Measurements from ENCODE around the gene ENOX1. TPM values are rescaled to one million over a fixed set of nuclear protein-coding genes. Genes with fewer than 3 reads are reported as not detected.

ENOX1 gene
- total and polyA plus RNA-seq, 2 donors (not counting 3 experiments of a cell fraction or from before 2014, with no cell fraction given), result 0.17 to 0.97 TPM

- intact Hi-C loops (cut with micrococcal nuclease), result loop anchor here (2.0 to 10.0 kb wide), 3 partner anchors 60 to 510 kb away; partner anchors contain the start of genes CCDC122 and LACC1
- Histone ChIP-seq H3K9me3 (replicated peaks; ENCODE audit: control insufficient read depth, insufficient read depth, low read length) (no peaks in the 10 kb centered on the region), H4K20me1 (replicated peaks; ENCODE audit: control insufficient read depth, extremely low read depth, insufficient read depth, low read length) (no peaks in the 10 kb centered on the region), H3K9ac (replicated peaks; ENCODE audit: extremely low read depth, insufficient read depth, low read length) (peak overlapping the region; percentile 90), H3K4me3 (replicated peaks in 1 of 3; ENCODE audit: insufficient read depth in 1 of 3, low read depth in 1 of 3, low read length in 3 of 3) (no peak overlapping the region), H3K4me2 (ENCODE audit: insufficient read depth, low read length) (no peak overlapping the region), H2AFZ (ENCODE audit: low read depth, low read length) (peak overlapping the region; percentile 30), H3K9me1 (replicated peaks; ENCODE audit: control insufficient read depth, extremely low read depth, insufficient read depth, low read length) (no peaks in the 10 kb centered on the region), H3K27me3 (ENCODE audit: control insufficient read depth in 2 of 2, insufficient read depth in 2 of 2, low read length in 2 of 2) (no peaks in the 10 kb centered on the region), H3K36me3 (ENCODE audit: control insufficient read depth in 2 of 2, extremely low read depth in 1 of 2, insufficient read depth in 2 of 2, low read length in 2 of 2) (no peaks in the 10 kb centered on the region), H3K27ac (ENCODE audit: insufficient read depth, low read depth, low read length) (peak overlapping the region; percentile 99), H3K4me1 (ENCODE audit: control insufficient read depth, extremely low read depth, insufficient read depth, low read length) (peaks cover 33% of the 10 kb centered on the region), H3K79me2 (ENCODE audit: control insufficient read depth, insufficient read depth, low read length) (no peaks in the 10 kb centered on the region)
- DNase-seq (ENCODE audit: low read depth, low spot score) (no peak), FAIRE-seq (no peak)
- TF ChIP-seq CTCF (IDR thresholded peaks at IDR 0.05; ENCODE audit: extremely low read depth in 1 of 2, insufficient read depth in 1 of 2, low read depth in 1 of 2, low read length in 2 of 2) (no peak), EZH2 (IDR thresholded peaks at IDR 0.05; ENCODE audit: borderline replicate concordance, low read depth, low read length, severe bottlenecking) (no peak)
- CTCF ChIA-PET, result no interaction called here
- BruUV-seq (replicated peaks), result no TSS peak
- dilution Hi-C loops (cut with MboI; ENCODE audit: extremely low pct_ligation_motif_present, low sequenced_read_pairs), result no loop called here
- POLR2A ChIA-PET, result no interaction called here
Measured at GRCh38 chr13:43365039-43365344, 421.8 kb downstream of the ENOX1 start.

GRCh38 chr13:43364210-43365038 lies 422.3 kb downstream of the ENOX1 start:
- ChIA-PET CTCF (interaction anchor here (0.8 kb wide), 1 partner anchor 61 kb away, joined by 3 read pairs; no protein-coding TSS in a partner anchor), POLR2A (no interaction called here)
- Histone ChIP-seq H3K4me2 (ENCODE audit: insufficient read depth, low read length) (peak overlapping the region; percentile 83), H3K79me2 (ENCODE audit: control insufficient read depth, insufficient read depth, low read length) (no peaks in the 10 kb centered on the region), H3K36me3 (ENCODE audit: control insufficient read depth in 2 of 2, extremely low read depth in 1 of 2, insufficient read depth in 2 of 2, low read length in 2 of 2) (no peaks in the 10 kb centered on the region), H3K27ac (ENCODE audit: insufficient read depth, low read depth, low read length) (peak overlapping the region; percentile 99), H3K9ac (replicated peaks; ENCODE audit: extremely low read depth, insufficient read depth, low read length) (peak overlapping the region; percentile 90), H3K4me3 (replicated peaks in 1 of 3; ENCODE audit: insufficient read depth in 1 of 3, low read depth in 1 of 3, low read length in 3 of 3) (peak overlapping the region in 1 of 3 experiments; percentile 63), H4K20me1 (replicated peaks; ENCODE audit: control insufficient read depth, extremely low read depth, insufficient read depth, low read length) (no peaks in the 10 kb centered on the region), H3K4me1 (ENCODE audit: control insufficient read depth, extremely low read depth, insufficient read depth, low read length) (peaks cover 33% of the 10 kb centered on the region), H3K9me1 (replicated peaks; ENCODE audit: control insufficient read depth, extremely low read depth, insufficient read depth, low read length) (no peaks in the 10 kb centered on the region), H3K9me3 (replicated peaks; ENCODE audit: control insufficient read depth, insufficient read depth, low read length) (no peaks in the 10 kb centered on the region), H2AFZ (ENCODE audit: low read depth, low read length) (peak overlapping the region; percentile 88), H3K27me3 (ENCODE audit: control insufficient read depth in 2 of 2, insufficient read depth in 2 of 2, low read length in 2 of 2) (no peaks in the 10 kb centered on the region)
- intact Hi-C loops (cut with micrococcal nuclease), result loop anchor here (1.0 to 10.0 kb wide), 5 partner anchors 14 to 510 kb away; partner anchors contain the start of genes CCDC122, ENOX1 and LACC1
- DNase-seq (ENCODE audit: low read depth, low spot score) (peak; percentile 93), FAIRE-seq (peak; percentile 83)
- TSS peak; percentile 98 for BruUV-seq (replicated peaks)
- dilution Hi-C loops (cut with MboI; ENCODE audit: extremely low pct_ligation_motif_present, low sequenced_read_pairs), result no loop called here
- TF ChIP-seq POLR2A (IDR thresholded peaks at IDR 0.05; ENCODE audit: low read depth, low read length) (peak; percentile 59), CTCF (IDR thresholded peaks at IDR 0.05; ENCODE audit: extremely low read depth in 1 of 2, insufficient read depth in 1 of 2, low read depth in 1 of 2, low read length in 2 of 2) (no peak), JUN (IDR thresholded peaks at IDR 0.05; ENCODE audit: borderline replicate concordance, insufficient read depth, insufficient read length, low read depth) (peak; percentile 65), GATA2 (IDR thresholded peaks at IDR 0.05; ENCODE audit: insufficient read depth, insufficient read length, low read depth, low read length) (peak; percentile 78), MAX (IDR thresholded peaks at IDR 0.05; ENCODE audit: insufficient read depth, insufficient read length) (no peak), MYC (IDR thresholded peaks at IDR 0.05; ENCODE audit: low read depth, low read length) (no peak), EZH2 (IDR thresholded peaks at IDR 0.05; ENCODE audit: borderline replicate concordance, low read depth, low read length, severe bottlenecking) (no peak), POLR2AphosphoS5 (IDR thresholded peaks at IDR 0.05; ENCODE audit: insufficient read depth, low read depth, low read length) (peak; percentile 68), FOS (IDR thresholded peaks at IDR 0.05; ENCODE audit: borderline replicate concordance, insufficient read depth, low read length) (peak; percentile 73)
